GM18505 (cell line): ENCODE measurements around the gene MYBPC3.
A peak's percentile ranks its signal among the peaks of the same experiment; 100 is the strongest.

Experiments
- ATAC-seq: cut with Tn5 transposase; IDR thresholded peaks from one replicate; pipeline ENCODE4 v1.9.1; 2021; ENCODE audit not compliant: unreplicated experiment
- POLR2A ChIP-seq: IDR thresholded peaks from 4 replicates; pipeline ENCODE4 v1.6.1; 2011; ENCODE audit warnings: borderline replicate concordance; ENCODE audit not compliant: insufficient read depth, insufficient read length; ENCODE audit errors: extremely low read depth

The MYBPC3 gene

GRCh38 chr11:47352556-47352955 lies at the start of gene MYBPC3:
Gene MYBPC3, minus strand, starts transcription at chr11:47352702. Its CDS starts 55 bp downstream, at chr11:47352647.
- no peak for TF ChIP-seq POLR2A
- ATAC-seq, result no peak

DNA sequence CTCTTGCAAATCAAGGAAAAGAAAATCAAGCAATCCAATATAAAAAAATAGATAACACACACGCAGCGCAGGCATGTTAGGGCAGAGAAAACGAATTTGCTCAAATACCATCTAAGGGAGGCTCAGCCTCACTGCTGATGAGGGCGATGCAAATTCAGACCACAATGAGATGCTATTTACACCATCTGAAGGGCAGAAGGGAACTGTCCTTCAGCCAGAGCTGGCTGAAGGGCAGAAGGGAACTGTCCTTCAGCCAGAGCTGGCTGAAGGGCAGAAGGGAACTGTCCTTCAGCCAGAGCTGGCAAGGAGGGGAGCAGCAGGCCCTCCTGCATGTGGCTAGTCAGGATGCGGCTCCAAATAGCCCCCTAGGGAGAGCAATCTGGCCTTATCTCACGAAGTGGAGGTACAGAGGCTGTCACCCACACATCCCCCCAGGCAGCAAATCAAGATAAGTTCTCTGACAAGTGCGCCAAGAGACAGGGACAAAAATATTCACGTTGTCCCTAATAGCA lies 48.3 kb upstream of the MYBPC3 start:
- peak; percentile 62 for ATAC-seq
- peak; percentile 47 for TF ChIP-seq POLR2A

DNA sequence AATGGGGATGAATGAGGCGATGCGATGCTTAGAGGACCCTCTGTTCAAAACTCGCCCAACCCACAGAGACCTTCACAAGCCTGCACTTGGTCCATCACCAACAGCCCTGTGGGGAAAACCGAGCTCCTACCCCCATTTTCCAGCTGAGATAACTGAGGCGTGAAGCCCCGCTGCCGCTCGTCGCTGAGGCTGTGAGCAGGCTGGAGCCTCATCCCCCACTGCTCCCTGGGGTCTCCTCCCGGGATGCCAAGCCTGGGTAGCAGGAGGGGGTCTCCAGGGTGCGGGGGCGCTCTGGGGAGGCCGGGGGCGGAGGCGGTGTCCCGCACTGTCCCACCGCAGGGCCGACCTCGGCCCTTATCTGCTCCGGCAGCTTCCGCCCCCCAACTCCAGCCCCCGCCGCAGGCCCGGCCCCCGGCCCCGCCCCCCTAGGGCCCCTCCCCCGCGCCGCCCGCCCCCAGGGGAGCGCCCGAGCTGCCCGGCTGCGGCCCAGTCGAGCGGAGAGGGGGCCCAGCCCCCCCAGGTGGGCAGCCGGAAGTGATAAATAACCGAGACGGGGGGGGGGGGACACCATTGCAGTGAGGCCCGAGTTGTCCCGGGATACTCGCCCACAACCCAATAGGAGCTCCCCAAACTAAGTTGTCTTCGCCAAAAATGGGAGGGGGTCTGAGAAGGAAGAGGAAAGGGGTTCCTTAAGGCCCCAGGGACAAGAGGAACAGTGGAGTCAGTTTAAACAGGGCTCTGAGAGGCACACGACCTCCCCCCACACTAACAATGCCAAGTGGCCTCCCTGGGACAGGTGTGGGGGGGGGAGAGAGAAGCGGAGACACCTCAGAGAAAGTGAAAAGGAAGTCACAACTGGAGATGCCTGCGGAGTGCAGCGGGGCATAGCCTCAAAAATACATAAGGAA lies 47.6 kb upstream of the MYBPC3 start:
- TF ChIP-seq POLR2A, result peak; percentile 55
- peak; percentile 45 for ATAC-seq

DNA sequence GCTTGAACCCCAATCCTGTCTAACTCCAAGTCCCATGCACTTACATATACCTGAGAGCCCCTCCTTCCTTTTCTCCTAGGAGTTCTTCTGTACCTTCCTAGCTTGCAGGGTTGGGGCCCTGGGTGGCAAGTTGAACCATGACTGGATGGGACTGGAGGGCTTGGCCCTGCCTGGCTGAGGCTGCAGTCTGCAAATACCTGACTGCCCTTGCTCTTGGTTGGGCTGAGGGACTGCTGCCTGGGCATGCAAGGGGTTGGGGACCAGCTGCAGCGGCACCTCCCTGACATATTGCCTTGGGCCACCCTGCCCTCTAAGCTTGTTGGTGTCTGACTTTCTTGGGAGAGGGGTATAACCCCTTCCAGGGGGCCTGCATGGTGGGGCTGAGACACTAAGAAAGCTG lies 46.0 kb upstream of the MYBPC3 start:
- no peak for TF ChIP-seq POLR2A
- ATAC-seq, result no peak

DNA sequence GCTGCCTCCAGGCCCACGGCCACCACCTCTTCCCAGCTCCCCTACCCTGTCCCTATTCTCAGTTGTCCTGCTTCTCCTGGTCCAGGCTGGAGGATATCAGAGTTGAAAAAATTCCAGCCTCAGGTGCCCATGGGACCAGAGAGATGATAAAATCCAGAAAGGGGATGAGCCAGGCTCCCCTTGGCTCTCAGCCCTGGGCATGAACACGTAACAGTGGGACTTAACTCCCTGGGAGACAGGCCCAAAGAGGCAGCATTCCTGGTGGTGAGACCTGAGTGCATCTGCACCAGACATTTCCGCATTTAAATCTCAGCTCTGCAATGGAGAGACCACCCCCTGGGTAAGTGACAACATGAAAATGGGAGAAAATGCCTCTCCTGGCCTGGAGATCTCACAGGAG lies 45.5 kb upstream of the MYBPC3 start:
- TF ChIP-seq POLR2A, result no peak
- no peak for ATAC-seq

DNA sequence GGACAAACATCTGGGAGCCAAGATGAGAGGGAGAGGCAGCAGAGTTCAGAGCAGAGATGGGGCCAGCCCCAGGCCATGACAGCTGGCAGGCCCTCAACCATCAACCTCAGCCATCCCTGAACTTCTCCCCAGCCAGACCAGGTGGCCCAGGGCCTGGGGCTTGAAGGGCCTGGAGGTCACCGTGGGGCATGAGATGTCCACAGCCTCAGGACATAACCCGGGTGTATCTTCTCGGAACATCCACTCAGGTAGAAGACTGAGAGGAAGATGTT lies 43.5 kb upstream of the MYBPC3 start:
- no peak for TF ChIP-seq POLR2A
- ATAC-seq, result no peak

- no peak for ATAC-seq
- no peak for TF ChIP-seq POLR2A
These were observed 42.9 kb upstream of the MYBPC3 start for GRCh38 chr11:47395223-47396048.

- peak; percentile 54 for ATAC-seq
- TF ChIP-seq POLR2A, result peak; percentile 91
These were observed 42.1 kb upstream of the MYBPC3 start for GRCh38 chr11:47394322-47395222.

GRCh38 chr11:47394050-47394321 lies 41.5 kb upstream of the MYBPC3 start:
- no peak for TF ChIP-seq POLR2A
- no peak for ATAC-seq

- TF ChIP-seq POLR2A, result no peak
- no peak for ATAC-seq
These were observed 40.9 kb upstream of the MYBPC3 start for GRCh38 chr11:47393163-47394049.

- no peak for TF ChIP-seq POLR2A
- ATAC-seq, result no peak
These were observed 40.2 kb upstream of the MYBPC3 start for GRCh38 chr11:47392546-47393162.
